Skeletal muscle satellite cell (primary cell): Measurements from ENCODE around the gene RAPGEF4.

ENCODE experiments used
- H3K27me3 ChIP-seq: 2 replicates; pipeline ENCODE4 v1.7.0; 2013; ENCODE audit warnings: low read length; ENCODE audit not compliant: control insufficient read depth, insufficient read depth
- H3K36me3 ChIP-seq: 2 replicates; pipeline ENCODE4 v1.7.0; 2013; ENCODE audit warnings: mild to moderate bottlenecking, control low read depth, low read length; ENCODE audit not compliant: insufficient read depth
- H3K4me1 ChIP-seq: 2 replicates; pipeline ENCODE4 v1.7.0; 2013; ENCODE audit warnings: low read length; ENCODE audit not compliant: control insufficient read depth, insufficient read depth
- H3K4me2 ChIP-seq: 2 replicates; pipeline ENCODE4 v1.7.0; 2013; ENCODE audit warnings: mild to moderate bottlenecking, low read length
- H3K4me3 ChIP-seq: 2 replicates; pipeline ENCODE4 v1.7.0; 2013; ENCODE audit warnings: low read length
- H3K9ac ChIP-seq: 2 replicates; pipeline ENCODE4 v1.7.0; 2013; ENCODE audit warnings: mild to moderate bottlenecking, low read depth, low read length, moderate library complexity
- H3K9me3 ChIP-seq: replicated peaks from 2 replicates; pipeline ENCODE4 v1.7.0; 2013; ENCODE audit warnings: mild to moderate bottlenecking, control low read depth, low read length

Gene RAPGEF4

DNA sequence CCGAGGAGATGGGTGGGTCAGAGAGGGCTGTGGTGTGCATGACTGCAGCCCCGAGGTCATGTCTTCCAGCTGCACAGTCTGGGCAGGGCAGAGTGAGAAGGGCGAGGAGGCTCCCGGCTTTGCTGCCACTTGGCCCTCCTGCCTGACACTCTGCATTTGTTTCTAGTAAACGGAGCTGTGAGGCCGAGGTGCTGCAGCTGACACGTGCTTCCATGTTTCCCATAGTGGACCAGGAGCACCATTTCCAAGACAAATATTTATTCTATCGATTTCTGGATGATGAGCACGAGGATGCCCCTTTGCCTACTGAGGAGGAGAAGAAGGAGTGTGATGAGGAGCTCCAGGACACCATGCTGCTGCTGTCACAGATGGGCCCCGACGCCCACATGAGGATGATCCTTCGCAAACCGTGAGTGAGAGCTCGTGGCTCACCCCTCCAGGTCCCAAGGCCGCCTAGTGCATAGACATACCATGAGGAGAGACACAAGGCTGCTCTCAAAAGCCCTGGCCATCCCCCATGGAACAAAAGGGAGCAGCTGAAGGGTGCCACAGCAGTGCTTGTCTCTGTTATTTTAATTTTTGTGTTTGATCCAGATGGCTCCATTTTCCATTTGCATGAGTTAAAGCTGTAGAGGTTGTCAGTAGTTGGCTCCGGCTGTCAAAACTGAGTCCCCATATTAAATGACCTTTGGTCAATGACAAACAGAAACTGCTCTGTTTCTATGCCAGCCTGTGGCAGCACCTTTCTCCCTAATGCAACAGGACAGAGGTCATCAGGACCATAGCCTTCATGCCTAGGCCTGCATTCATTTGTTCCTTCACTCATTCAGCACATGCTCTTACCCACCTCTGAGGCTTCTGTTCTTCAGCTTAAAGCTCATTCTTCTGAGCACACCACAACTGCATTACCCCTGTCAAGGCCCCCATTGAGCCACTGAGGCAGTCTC, 231.7 kb downstream of the RAPGEF4 start:
- no peaks in the 10 kb centered on the region for H3K9me3 ChIP-seq
- H3K4me3 ChIP-seq = no peak overlapping the region
- no peaks in the 10 kb centered on the region for H3K36me3 ChIP-seq
- H3K4me1 ChIP-seq = peaks cover 29% of the 10 kb centered on the region
- peak overlapping the region; percentile 32 for H3K4me2 ChIP-seq
- peaks cover 14% of the 10 kb centered on the region for H3K27me3 ChIP-seq
- no peak overlapping the region for H3K9ac ChIP-seq

- peaks cover 22% of the 10 kb centered on the region for H3K4me1 ChIP-seq
- H3K4me3 ChIP-seq = no peak overlapping the region
- no peaks in the 10 kb centered on the region for H3K9me3 ChIP-seq
- no peak overlapping the region for H3K9ac ChIP-seq
- peaks cover 14% of the 10 kb centered on the region for H3K27me3 ChIP-seq
- H3K36me3 ChIP-seq = no peaks in the 10 kb centered on the region
- H3K4me2 ChIP-seq = peak overlapping the region; percentile 32
These were observed 232.4 kb downstream of the RAPGEF4 start for GRCh38 chr2:172968061-172968469.

GRCh38 chr2:172969166-172969565, 233.5 kb downstream of the RAPGEF4 start:
- no peak overlapping the region for H3K9ac ChIP-seq
- H3K4me2 ChIP-seq = no peak overlapping the region
- H3K9me3 ChIP-seq = no peaks in the 10 kb centered on the region
- peaks cover 21% of the 10 kb centered on the region for H3K27me3 ChIP-seq
- H3K36me3 ChIP-seq = no peaks in the 10 kb centered on the region
- H3K4me1 ChIP-seq = peaks cover 20% of the 10 kb centered on the region
- H3K4me3 ChIP-seq = no peak overlapping the region

- Histone ChIP-seq H3K36me3 (no peaks in the 10 kb centered on the region), H3K9me3 (no peaks in the 10 kb centered on the region), H3K4me1 (peaks cover 20% of the 10 kb centered on the region), H3K27me3 (peaks cover 24% of the 10 kb centered on the region), H3K4me2 (no peak overlapping the region), H3K4me3 (no peak overlapping the region), H3K9ac (no peak overlapping the region)
These were observed 234.0 kb downstream of the RAPGEF4 start for GRCh38 chr2:172969609-172970008.

- Histone ChIP-seq H3K4me3 (no peak overlapping the region), H3K4me2 (no peak overlapping the region), H3K36me3 (no peaks in the 10 kb centered on the region), H3K27me3 (peaks cover 32% of the 10 kb centered on the region), H3K9me3 (no peaks in the 10 kb centered on the region), H3K4me1 (peaks cover 20% of the 10 kb centered on the region), H3K9ac (no peak overlapping the region)
These were observed 235.0 kb downstream of the RAPGEF4 start for GRCh38 chr2:172970660-172971059.

DNA sequence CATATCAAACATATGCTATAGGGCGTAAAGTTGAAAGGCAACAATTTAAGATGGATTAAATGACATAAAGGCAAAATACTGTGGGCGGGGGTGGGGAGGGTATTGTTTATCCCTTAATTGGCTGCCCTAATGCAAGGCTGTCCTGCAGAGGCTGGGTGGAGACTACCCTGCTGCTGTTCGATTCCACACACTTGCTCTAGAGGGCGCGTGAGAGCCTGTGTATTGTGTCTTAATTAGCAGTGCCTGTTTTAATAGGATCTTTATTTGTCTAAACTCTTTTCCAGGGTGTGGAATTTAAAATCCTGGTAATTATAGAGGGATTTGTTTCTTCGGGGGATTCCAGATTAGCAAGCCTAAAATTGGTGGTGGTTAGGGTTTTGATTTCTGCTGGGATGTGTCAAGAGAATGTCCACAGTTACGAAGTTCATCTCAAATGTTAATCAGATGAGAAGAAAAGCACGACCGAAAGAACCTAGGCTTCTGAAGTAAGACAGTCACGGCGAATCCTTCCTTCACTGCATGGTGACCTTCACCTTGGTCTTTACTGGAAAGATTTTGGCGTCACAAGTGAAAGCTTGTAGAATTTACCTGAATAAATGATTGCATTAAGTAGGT, 236.5 kb downstream of the RAPGEF4 start:
- no peaks in the 10 kb centered on the region for H3K9me3 ChIP-seq
- no peak overlapping the region for H3K9ac ChIP-seq
- peaks cover 31% of the 10 kb centered on the region for H3K27me3 ChIP-seq
- no peaks in the 10 kb centered on the region for H3K36me3 ChIP-seq
- peaks cover 20% of the 10 kb centered on the region for H3K4me1 ChIP-seq
- no peak overlapping the region for H3K4me3 ChIP-seq
- no peak overlapping the region for H3K4me2 ChIP-seq

GRCh38 chr2:172974762-172975161, 239.1 kb downstream of the RAPGEF4 start:
- H3K9ac ChIP-seq = no peak overlapping the region
- H3K4me2 ChIP-seq = no peak overlapping the region
- H3K9me3 ChIP-seq = no peaks in the 10 kb centered on the region
- H3K4me3 ChIP-seq = no peak overlapping the region
- H3K27me3 ChIP-seq = peaks cover 40% of the 10 kb centered on the region
- no peaks in the 10 kb centered on the region for H3K36me3 ChIP-seq
- no peaks in the 10 kb centered on the region for H3K4me1 ChIP-seq

- H3K9me3 ChIP-seq = no peaks in the 10 kb centered on the region
- H3K9ac ChIP-seq = no peak overlapping the region
- no peaks in the 10 kb centered on the region for H3K4me1 ChIP-seq
- H3K4me2 ChIP-seq = no peak overlapping the region
- no peak overlapping the region for H3K4me3 ChIP-seq
- no peaks in the 10 kb centered on the region for H3K36me3 ChIP-seq
- peaks cover 43% of the 10 kb centered on the region for H3K27me3 ChIP-seq
These were observed 240.5 kb downstream of the RAPGEF4 start for GRCh38 chr2:172976116-172976515.

DNA sequence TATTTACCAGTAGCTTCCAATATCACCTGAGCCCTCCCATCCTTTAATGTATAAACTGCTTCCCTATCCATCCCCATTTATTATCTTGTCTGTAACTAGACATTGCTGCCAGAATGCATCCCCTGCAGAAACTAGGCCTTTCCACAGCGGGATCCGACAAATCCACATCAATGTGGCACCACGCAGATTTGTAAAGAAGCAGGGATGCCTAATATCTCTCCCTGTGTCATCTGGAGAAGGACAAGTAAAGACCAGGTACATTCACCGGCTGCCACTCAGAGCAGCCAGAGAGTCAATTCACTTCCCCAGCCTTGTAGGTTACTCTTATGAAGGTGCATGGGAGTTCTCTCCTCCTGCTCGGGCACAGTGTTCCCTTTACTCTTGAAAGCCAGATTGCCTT, 241.2 kb downstream of the RAPGEF4 start:
- Histone ChIP-seq H3K27me3 (peaks cover 46% of the 10 kb centered on the region), H3K4me2 (no peak overlapping the region), H3K4me1 (no peaks in the 10 kb centered on the region), H3K4me3 (no peak overlapping the region), H3K9me3 (no peaks in the 10 kb centered on the region), H3K9ac (no peak overlapping the region), H3K36me3 (no peaks in the 10 kb centered on the region)

DNA sequence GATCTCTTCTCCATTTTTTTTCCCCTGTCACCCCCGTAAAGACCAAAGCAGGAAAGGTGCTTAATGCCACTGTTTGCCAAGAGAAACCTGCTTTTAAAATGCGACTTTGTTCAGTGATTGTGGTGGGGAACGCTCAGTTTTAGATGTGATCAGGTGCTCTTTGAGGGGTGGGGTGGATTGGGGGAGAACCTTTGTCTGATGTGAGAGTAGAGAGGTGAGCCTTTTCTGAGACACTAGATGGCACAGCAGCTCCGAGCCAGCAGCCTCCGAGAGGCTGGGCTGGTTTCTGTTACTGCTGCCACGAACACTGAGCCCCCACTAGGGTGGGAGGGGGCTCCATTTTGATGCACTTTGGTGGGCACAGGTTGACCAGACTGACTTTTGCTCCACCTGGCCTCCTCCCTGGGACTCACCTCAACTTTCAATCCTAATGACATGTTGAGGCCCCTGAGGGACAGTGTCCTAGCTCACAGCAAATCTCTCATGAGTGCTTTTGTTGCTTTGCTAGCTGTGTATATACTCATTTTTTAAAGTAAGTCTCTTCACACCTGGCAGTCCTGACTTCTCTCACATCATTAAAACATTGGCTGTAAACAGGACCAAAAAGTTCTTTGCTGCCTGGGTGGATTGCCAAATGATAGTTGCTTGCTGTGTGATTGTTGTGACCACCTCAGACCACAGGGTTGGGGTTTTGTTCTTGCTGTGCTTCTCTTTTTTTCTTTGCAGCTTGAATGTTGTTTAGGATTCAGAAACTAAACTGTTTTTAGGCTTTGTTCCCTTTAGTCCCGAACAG, 241.8 kb downstream of the RAPGEF4 start:
- H3K4me3 ChIP-seq = no peak overlapping the region
- no peak overlapping the region for H3K4me2 ChIP-seq
- no peaks in the 10 kb centered on the region for H3K9me3 ChIP-seq
- no peak overlapping the region for H3K9ac ChIP-seq
- H3K27me3 ChIP-seq = peaks cover 46% of the 10 kb centered on the region
- no peaks in the 10 kb centered on the region for H3K4me1 ChIP-seq
- no peaks in the 10 kb centered on the region for H3K36me3 ChIP-seq

DNA sequence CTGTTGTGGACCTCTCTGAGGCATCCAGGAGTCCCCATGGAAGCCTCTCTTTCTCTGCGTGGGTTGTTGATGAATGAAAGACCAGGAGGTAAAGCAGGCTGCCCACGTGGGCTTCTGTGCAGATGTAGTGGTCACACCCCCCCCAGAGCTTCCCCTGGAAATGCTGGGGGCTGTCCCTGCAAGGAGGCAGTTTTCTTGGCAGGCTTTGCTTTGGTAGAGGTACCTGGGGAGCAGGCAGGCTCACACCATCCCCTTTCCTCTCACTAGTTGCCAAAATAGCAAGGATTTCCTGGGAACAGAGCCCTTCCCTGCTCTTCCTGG, 242.4 kb downstream of the RAPGEF4 start:
- Histone ChIP-seq H3K36me3 (no peaks in the 10 kb centered on the region), H3K9ac (no peak overlapping the region), H3K4me2 (no peak overlapping the region), H3K9me3 (no peaks in the 10 kb centered on the region), H3K4me3 (no peak overlapping the region), H3K27me3 (peaks cover 49% of the 10 kb centered on the region), H3K4me1 (no peaks in the 10 kb centered on the region)
